NCI-H524 treated with DMSO at 0.1 percent for 48 hours (cell line): ENCODE results near the gene MROH9.

ENCODE experiments used
- DNase-seq: peaks from one replicate; lab custom pipeline; 2025; lab: John Stamatoyannopoulos, UW

Gene MROH9

DNA sequence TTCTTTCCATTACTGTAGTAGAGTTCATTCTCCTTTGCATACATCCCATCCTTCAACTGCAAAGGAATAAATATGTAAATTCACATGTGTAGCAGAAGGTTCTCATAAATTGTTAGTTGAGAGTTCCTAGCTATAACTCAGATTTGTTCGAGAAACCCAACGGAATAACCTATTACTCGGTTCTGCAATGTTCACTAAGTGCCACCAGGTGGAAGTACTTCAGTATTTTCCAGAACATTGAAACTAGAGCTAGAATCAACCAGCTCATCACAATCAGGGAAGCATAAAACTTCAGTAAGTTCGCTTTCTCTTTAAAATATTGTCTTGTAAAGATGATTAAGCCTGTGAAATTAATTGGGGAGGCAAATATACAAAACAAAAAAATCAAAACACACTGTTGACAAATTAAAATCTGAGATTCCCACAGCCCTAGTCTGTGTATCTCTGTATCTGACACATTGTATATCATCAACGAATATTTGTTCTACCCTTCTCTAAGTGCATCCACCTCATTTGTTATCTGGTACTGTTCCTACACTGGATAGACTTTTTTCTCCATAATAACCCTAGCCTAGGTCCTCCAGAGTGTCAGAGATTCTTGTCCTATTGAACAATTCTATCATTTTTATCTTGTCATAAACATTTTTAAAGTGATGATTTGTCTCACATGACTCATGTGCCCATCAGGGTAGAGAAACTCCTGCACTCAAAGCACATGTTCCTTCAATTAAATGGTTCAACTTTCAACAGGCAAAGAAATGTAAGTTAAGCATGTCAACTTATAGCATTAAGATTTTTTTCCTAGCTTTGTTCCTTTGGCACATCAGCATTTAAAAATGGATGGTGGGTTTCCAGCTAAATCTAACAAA is 31.9 kb downstream of the MROH9 start:
- no peak for DNase-seq

DNA sequence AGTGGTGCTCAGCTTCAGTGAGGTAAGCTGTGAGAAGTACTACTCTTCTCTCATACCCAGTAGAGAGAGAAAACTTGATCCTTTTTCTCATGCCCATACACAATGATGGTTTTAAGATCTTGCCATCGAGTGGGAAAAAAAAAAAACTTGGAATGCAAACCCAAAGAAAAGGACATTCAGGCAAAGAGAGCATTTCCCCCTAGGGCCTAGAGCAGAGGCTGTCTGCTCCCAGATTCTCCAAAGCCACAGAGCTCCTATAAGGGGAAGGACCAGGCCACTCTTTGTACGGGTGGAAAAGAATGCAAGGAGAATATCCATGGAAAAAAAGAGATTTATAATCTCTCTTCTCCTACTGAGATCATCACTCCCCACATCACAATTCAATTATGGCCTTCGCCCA is 34.9 kb downstream of the MROH9 start:
- DNase-seq = no peak

DNA sequence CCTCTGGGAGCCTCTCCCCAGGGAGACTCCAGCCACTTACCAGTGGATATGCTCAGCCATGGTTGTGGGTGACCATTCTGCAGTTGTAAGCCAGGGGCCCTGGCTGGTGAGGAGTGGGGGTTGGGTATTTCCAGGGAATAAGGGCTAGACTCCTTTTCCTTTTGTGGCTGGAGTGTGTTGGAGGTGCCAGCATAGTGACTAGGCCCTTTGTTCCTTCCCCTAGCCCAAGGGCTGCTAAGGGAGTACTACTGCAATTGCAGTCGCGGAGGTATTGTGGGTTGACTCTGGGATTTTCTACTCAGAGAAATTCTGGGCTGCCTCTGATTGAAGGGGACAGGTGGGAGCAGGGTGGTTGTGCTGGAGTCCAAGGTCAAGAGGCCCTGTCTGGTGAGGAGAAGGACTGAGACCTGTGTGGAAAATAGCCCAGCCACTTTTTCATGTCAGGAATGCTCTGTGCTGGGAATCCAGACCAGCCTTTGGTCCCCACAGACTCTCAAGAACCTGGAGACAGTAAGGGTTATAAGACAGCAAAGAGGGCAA is 43.1 kb downstream of the MROH9 start:
- no peak for DNase-seq

DNA sequence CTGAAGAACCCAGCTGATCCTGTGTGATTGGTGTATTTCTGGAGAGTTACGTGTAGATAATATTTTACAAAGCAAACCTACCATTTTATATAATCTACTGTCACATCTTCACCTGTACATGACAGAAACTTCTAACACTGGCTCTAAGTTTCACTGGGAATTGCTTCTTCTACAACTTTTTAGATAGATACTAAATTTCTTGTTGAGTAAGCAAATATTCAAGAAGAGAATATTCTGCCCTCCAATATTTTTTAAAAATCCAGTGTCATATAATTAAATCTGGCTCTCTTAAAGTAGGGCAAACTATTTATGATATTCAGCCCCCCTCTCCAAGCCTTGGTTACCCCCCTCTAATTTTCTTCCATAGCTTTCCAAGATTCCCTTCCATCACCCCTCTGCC is 50.1 kb downstream of the MROH9 start:
- DNase-seq = no peak

DNA sequence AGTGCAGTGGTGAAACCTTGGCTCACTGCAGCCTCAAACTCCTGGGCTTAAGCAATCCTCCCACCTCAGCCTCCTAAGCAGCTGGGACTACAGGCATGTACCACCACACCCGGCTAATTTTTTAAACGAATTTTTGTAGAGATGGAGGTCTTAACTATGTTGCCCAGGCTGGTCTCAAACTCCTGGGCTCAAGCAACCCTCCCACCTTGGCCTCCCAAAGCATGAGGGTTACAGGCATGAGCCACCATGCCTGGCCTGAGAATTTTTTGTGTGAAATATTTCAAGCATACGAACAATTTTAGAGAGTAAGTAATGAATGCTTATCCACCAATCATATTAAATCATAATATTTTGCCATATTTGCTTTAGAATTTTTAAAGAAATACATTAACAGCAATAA is 51.6 kb downstream of the MROH9 start:
- DNase-seq = no peak

DNA sequence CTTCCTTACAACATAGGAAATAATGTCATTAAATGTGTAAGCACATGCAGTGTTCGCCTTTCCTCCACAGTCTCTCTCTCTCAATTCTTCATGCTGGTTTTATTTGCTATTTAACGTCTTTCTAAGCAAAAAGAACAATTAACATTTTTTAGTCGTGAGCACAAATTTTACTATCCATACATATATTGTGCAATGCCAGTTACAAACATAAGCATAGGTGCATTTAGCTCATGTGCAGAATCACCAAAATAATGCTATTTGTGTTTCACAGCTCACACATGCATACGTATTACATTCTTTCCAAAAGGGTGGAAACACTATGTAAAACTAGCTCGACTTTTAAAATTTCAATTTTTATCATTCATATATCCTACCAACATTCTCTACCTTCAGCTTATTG is 52.1 kb downstream of the MROH9 start:
- DNase-seq = no peak

DNA sequence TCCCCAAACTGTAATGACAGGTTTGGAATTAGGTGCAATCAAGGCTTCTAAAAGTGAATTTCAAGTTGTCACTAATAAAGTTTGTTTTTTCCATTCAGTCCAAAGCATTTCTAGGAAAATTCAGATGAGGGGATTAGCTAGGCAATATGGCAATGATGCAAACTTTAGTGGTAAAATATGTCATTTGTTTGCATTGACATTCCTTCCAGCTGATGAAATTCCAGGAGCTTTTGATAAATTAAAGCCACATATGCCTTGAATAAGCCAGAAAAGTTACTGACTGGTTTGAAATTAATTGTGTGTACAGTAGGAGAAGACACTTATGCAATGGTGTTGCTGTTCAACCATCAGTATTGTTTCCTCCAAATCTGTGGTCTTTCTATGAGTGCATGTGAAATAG is 57.8 kb downstream of the MROH9 start:
- DNase-seq = no peak

DNA sequence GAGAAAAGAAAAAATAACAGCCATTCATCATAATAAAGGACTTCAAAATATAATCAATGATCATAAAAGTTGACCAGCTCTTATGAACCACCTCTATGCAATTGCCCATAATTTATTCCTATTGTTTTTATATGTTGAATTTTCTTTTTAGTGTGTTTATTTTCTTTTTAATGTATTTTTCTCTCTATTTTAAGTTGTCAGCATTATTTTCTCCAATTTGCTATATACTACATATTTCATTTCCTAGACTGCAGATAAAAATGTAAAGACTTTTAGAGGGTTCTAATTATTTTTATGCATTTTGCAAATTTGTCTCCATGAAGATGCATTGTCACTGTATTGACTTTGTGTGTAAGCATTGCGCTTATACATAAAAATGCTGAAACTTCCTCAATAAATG is 58.4 kb downstream of the MROH9 start:
- no peak for DNase-seq

DNA sequence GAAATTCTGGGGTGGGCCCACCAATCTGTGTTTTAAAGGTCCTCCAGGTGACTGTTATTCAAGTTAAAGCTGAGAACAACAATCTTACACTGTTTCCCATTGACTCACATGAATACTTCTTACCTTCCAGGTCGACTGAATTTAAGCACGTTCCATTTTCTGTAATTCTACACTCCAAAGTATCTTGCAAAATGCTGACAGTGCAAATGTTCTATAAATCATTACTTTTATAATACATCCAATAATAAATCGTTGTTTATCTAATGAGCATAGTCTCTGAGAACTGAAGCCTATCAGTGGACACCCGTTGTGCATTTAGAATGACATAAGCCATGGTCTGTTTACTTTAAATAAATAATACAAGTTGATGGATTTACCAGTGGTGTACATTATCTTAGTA is 79.5 kb downstream of the MROH9 start:
- no peak for DNase-seq

DNA sequence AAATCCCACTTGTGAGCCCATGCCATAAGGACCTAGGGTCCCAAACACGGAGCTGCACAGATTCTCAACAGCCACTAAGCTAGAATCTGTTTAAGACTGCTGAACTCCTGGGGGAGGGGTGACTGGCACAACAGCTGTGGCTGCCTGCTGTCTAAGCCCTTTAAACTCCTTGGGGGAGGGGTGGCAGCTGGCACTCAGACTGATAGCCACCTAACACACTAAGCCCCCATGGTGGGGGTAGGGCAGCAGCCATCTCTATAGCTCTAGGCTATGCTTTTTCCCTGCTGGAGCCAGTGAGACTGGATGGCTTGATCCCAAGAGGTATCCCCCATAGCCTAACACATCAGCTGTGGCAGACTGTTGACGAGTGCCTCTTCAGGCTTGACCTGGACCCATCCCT is 82.1 kb downstream of the MROH9 start:
- DNase-seq = peak; percentile 86

DNA sequence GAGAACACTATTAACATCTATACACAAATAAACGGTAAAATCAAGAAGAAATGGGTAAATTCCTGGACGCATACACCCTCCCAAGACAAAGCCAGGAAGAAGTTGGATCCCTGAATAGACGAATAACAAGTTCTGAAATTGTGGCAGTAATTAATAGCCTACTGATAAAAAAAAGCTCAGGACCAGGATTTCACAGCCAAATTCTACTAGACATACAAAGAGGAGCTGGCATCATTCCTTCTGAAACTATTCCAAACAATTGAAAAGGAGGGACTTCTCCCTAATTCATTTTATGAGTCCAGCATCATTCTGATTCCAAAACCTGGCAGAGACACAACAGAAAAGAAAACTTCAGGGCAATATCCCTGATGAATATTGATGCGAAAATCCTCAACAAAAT is 84.6 kb downstream of the MROH9 start:
- no peak for DNase-seq

DNA sequence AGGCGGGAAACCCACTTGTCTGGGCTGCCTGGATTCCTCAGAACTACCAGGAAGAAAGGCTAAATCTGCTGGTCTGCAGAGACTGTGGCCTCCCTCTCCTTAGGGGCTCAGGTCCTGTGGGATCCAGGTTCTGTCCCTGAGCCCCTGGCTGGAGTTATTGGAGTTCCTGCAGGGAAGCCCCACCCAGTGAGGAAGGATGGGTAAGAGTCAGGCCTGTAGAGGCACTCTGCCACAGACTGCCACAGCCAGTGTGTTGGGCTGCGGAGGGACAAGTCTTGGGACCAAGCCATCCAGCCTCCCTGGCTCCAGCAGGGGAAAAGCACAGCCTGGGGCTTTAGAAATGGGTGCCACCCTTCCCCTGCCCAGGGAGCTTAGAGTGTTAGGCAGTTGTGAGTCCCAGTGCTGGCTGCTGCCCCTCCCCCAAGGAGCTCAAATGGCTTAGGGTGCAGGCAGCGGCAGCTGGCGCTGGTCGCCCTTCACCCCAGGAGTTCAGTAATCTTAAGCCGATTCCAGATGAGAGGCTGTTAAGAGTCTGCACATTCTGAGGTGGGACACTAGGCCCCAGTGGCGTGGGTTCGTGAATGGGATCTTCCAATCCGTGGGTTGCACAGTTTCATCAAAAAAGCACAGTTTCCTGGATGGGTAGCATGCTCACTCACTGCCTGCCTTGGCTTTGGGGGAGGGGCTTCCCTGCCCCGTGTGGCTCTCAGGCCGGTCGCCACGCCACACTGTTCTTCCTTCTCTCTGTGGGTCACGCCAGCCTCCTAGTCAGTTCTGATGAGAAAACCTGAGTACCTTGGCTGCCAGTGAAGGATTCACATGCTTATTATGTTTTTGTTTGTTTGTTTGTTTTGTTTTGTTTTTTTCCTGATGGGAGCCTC is 97.7 kb downstream of the MROH9 start:
- DNase-seq = peak; percentile 60

DNA sequence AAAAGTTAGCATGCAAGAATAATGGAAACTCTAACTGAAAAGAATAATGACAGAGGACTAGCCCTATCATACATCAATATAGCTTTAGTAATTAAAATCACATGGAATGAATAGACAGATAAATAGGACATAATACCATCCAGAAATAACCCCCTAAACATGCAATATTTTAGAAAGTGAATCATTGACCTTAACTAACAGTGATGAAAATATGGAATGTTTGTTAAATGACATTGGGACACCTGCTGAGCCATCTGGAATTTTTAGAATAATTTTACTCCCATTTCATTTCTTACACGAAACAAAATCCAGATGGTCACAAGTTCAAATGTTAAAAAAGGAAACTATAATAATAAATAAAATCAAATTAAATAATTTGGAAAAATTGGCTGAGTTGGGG is 102.3 kb downstream of the MROH9 start:
- no peak for DNase-seq

DNA sequence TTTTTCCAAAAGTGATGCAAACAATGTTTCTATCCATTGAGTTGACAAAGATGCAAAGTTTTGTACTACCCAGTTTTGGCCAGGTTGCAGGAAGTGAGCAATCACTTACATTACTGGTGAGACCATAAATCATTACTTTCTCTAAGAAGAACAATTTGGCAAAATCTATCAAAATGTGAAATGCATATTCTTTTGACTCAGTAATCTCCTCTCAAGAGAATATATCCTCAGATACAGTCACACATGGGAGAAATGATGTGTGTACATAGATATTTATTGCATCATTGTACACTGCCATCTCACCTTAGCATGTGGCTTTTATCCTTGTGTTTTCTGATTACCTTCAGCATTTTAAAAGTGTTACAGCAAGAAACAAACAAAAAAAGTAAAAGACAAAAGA is 103.0 kb downstream of the MROH9 start:
- no peak for DNase-seq

DNA sequence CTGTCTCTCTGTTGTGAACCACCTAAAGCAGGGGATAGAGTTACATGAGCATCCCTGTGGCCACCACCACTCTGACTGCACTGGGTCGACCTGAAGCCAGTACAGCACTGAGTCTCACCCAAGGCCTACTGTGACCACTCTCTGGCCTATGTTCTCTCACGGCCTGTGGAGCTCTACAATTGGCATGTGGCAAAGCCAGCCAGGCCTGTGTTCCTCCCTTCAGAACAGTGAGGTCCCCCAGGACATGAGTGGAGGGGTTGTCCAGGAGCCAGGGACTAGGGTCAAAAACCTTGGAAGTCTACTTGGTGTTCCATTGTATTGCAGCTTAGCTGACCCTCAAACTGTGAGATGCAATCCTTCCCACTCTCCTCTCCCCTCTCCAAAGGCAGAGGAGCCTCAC is 112.7 kb downstream of the MROH9 start:
- DNase-seq = no peak

DNA sequence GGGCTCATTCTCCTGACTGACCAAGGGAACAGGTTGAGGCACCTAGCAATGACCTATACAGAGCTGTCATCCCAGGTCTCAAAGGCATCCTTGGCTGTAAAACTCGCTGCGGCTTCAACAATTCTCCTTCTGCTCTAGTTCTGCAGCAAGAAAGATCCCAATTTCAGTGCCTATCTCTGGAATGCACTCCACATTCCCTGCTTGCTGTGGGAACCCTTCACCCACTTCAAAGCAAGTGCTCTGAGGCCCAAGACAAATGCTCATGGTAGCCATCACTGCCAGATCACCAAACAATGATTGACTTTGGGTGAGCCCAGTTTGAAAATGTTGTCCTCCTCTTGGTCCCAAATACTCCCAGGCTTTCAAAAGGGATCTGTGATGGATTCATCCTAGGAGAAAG is 117.6 kb downstream of the MROH9 start:
- DNase-seq = no peak

DNA sequence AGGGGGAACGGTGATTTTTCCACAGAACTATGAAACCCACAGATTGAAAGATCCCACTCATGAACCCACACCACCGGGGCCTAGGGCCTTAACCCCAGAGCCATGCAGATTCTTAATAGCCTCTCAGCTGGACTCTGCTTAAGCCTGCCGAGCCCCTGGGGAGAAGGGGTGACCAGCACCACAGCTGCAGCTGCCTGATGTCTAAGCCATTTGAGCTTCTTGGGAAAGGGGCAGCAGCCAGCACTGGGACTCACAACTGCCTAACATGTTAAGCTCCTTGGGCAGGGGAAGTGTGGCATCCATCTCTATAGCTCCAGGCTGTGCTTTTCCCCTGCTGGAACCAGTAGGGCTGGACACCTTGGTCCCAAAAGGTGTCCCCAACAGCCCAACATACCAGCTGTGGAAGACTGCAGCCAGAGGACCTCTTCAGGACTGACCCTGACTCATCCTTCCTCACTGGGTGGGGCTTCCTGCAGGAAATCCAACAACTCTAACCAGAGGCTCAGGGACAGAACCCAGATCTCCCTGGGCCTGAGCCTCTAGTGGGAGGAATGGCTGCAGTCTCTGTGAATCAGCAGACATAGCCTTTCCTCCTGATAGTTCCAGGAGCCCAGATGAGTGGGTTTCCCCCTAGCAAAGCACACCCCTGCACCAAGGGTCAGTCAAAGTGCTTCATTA is 120.8 kb downstream of the MROH9 start:
- no peak for DNase-seq

DNA sequence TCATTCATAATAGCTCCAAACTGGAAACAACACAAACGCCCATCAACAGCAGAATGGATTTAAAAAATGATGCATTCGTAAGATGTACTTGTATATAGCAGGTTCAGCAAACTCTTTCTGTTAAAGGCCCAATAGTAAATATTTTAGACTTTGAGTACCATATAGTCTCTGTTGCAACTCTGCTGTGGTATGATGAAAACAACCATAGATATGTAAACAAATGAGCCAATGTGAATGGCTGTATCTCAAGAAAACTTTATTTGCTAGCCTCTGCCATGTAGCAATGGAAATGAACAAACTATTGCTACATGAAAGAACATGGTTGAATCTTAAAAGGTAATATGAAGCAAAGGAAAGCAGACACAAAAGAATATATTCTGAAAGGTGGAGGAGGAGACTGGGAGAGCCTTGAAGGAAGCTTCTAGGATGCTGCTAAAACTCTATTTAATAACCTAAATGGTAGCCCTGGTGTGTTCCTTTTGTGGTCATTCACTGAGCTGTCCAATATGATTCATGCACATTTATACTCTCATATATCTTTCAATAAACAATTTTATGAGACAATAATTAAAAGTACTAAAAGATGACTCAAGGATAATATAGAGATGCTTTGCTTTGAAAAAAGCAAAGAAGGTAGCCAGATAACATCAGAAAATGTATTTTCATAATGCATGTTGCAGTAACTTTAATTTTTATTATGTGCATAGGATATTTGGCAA is 126.2 kb downstream of the MROH9 start:
- DNase-seq = no peak

DNA sequence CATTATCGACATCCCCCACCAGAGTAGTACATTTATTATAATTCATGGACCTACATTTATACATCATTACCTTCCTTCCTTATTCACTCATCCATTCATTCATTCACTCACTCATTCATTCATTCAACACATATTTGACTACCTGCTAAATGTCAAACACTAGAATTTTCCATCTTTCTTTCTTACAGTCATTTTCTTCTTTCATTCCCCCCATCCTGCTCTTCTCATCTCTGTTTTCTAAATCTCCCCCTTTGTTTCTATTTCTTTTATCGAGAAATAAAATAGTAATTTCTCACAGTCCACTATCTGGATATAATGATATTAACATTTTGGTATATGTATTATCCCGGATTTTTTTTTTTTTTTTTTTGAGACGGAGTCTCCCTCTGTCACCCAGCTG is 127.6 kb downstream of the MROH9 start:
- DNase-seq = no peak

DNA sequence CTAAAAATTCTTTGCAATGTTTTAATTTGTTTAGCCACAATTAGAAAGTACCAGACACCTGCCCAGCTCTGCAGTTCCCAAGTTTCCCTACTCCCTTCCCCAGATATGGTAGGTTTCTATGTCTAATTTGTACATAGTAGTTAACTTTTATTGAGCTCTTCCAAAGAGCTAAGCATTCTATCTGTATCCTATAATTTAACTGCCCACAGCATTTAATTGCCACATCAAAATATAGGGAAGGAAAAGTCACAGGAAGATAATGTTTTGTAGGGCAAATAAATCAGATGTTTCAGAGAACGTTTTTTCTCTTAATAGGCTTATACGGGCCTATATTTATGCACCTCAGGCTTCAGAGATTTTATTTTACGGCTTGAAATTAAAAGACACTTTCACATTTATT is 139.7 kb downstream of the MROH9 start:
- no peak for DNase-seq

DNA sequence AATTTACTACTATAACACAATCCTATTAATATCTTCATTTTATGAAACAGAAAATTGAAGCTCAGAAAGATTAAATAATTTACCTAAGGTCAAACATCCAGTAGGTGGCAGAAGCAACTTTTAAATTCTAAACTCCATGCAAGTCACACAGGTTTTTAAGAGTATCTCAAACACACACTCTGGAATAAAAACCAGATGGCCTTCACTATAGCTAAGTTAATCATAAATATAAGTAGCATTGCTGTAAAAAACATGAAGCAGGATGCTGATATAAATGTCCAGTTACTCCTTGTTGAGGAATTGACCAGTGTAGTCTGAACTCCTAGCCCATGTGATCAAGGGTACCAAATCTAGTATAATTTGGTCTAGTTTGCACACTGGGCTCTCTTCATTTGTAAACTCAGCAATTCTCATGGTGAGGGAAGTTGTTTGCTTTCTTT is 146.0 kb downstream of the MROH9 start:
- DNase-seq = no peak

DNA sequence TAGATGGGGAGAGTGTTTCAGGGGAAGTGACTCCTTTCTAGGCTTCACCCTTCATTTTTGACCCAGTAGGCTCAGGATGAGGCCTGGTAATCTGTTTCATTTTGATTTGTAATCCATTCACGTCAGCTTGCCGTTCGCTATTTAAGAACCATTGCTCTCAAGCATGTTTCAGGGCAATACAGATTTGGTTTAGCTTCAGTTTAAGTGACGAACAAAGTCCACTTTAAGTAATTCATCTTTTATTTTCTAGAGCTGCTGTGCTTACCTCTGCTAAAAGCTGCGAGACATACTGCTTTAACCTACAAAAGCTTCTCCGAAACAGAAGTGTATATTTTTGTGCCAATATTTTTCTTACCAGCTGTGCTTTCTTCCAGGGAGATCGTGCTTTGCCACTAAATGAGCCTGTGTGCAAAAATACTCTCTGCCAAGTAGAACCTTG is 146.4 kb downstream of the MROH9 start:
- DNase-seq = no peak
